Endothelial cell of umbilical vein (primary cell): Measurements from ENCODE around the gene IGSF3.

Experiments used
- CTCF ChIP-seq, 2 donors: IDR thresholded peaks; 1 replicate in 1 of 2; 2 replicates in 1 of 2; pipeline ENCODE4 v1.5.1; 2011; ENCODE audit warnings: low read length in 2 of 2, mild to moderate bottlenecking in 2 of 2, moderate library complexity in 2 of 2, control low read depth in 1 of 2, inconsistent platforms in 1 of 2, low read depth in 1 of 2; ENCODE audit not compliant: insufficient read depth in 1 of 2; ENCODE audit errors: extremely low read depth in 1 of 2
- GATA2 ChIP-seq: IDR thresholded peaks from 2 replicates; pipeline ENCODE4 v1.7.0; 2011; ENCODE audit warnings: low read depth, mild to moderate bottlenecking, moderate library complexity, mixed read lengths, low read length; ENCODE audit not compliant: insufficient read length, insufficient read depth
- JUN ChIP-seq: IDR thresholded peaks from 2 replicates; pipeline ENCODE4 v1.6.1; 2011; ENCODE audit warnings: borderline replicate concordance, low read depth; ENCODE audit not compliant: insufficient read length, insufficient read depth
- MAX ChIP-seq: IDR thresholded peaks from 2 replicates; pipeline ENCODE4 v1.6.1; 2011; ENCODE audit not compliant: insufficient read depth, insufficient read length
- POLR2A ChIP-seq: IDR thresholded peaks from 2 replicates; pipeline ENCODE4 v1.6.1; 2012; ENCODE audit warnings: low read depth, mild to moderate bottlenecking, control low read depth, low read length

DNA sequence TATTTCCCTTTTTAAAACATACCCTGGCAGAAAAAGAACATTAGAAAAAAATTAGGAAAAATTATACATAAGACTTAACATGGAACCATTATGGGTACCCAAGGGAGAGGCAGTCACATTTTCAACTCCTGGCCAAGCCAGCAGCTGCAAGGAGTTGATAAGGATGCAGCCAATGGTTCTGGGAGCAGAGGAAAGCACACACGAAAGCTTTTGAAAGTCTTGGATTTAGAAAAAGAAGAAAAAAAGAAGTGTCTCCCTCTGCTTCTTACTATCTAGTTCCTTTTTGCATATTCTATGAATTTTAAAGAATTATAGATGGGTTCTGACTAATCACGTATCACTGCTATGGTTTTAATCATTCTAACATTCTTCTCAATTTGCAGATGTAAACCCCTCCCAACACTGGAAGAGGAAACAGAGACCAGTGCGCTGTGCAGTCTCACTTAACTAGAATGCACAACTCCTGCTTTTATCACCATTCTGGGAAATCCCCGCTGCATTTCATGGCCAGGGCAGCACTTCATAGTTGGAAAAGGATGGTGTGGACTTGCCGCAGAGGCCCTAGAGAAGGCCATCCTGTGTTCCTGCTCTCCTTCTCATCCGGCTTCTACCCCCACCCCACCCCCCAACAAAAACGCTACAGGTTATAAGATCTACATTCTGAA is 94.0 kb downstream of the IGSF3 start:
- TF ChIP-seq CTCF (IDR thresholded peaks at IDR 0.05; ENCODE audit: extremely low read depth in 1 of 2, insufficient read depth in 1 of 2, low read depth in 1 of 2, low read length in 2 of 2), result no peak
- TF ChIP-seq MAX, result no peak
- TF ChIP-seq JUN, result no peak
- no peak for TF ChIP-seq POLR2A
- no peak for TF ChIP-seq GATA2
